D721Med (cell line): ENCODE results near the gene MYO1C.
A peak's percentile ranks its signal among the peaks of the same experiment; 100 is the strongest.

Source experiments
- DNase-seq: peaks from one replicate; pipeline ENCODE4 v3.0.0; 2011; ENCODE audit warnings: low spot score; ENCODE audit not compliant: insufficient read length
- FAIRE-seq: peaks from 2 replicates; lab custom pipeline; 2011; peaks lifted over from hg19 to GRCh38; lab: Jason Lieb, UNC
- TF ChIP-seq, protein P1 (sequence below): IDR thresholded peaks from 2 replicates; pipeline ENCODE4 v1.5.1; 2012; ENCODE audit warnings: mild to moderate bottlenecking, control low read depth; ENCODE audit not compliant: insufficient read depth; ENCODE audit errors: missing control alignments

The MYO1C gene

DNA sequence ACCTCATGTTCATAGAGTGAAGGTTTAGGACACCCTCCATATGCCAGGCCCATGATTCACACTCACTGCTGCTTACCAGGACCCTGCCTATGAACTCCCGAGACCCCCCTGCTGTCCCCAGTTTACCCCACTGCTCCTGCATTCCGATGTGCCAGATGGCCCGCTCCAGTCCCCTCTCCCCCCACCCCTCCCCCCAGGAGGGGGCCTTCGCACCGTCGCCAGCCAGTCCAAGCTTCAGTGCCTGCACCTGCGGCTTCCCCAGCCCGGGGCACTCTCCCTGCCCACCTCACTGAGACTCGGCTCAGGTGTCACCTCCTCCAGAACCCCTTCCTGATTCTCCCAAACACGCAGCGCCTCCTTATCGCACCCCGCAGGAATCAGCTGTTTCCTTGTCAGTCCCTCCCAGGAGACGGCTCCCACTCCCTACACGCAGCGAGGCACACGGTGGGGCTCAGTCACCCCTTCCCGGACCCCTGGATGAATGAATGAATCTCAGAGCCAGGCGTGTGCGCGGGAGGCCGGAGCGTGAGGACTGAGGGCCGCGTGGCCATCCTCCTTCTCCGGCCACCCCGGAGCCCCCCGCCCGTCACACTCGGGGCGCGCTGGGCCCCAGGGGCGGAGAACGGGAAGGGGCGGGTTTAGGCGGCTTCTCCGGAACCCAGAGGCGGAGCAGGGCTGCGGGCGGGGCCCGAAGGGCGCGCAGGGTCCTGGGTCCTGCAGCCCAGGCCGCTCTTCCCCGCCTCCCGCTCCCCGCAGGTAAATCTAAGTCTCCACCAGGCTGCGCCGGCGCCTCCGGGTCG lies 1.6 kb downstream of the MYO1C start:
- no peak for FAIRE-seq

DNA sequence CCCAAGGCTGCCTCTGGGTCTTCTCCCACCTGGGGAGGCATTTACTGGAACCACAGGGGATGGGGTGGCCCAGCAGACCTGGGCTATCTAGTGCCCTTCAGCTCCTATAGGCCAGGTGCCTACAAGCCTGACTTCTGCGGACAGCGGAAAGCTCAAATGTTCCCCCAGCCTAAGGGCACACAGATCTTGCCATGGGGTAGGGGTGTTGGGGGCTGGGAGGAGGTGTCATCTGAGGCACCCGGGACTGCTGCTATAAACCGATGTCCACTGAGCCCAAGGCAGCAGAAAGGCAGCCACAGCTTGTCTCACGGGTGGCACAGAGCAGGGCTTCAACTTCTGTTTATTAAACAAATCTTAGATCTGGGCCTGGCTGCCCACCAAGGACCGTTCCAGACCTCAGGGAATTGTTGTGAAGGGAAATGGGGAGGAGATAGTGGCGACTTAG lies 3.6 kb downstream of the MYO1C start:
- FAIRE-seq (no peak), DNase-seq (no peak)
- TF ChIP-seq, protein P1, sequence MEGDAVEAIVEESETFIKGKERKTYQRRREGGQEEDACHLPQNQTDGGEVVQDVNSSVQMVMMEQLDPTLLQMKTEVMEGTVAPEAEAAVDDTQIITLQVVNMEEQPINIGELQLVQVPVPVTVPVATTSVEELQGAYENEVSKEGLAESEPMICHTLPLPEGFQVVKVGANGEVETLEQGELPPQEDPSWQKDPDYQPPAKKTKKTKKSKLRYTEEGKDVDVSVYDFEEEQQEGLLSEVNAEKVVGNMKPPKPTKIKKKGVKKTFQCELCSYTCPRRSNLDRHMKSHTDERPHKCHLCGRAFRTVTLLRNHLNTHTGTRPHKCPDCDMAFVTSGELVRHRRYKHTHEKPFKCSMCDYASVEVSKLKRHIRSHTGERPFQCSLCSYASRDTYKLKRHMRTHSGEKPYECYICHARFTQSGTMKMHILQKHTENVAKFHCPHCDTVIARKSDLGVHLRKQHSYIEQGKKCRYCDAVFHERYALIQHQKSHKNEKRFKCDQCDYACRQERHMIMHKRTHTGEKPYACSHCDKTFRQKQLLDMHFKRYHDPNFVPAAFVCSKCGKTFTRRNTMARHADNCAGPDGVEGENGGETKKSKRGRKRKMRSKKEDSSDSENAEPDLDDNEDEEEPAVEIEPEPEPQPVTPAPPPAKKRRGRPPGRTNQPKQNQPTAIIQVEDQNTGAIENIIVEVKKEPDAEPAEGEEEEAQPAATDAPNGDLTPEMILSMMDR = no peak

More for the DNA sequence above, 1.6 kb downstream of the MYO1C start:
- TF ChIP-seq, protein P1 = no peak
- peak; percentile 86 for DNase-seq

DNA sequence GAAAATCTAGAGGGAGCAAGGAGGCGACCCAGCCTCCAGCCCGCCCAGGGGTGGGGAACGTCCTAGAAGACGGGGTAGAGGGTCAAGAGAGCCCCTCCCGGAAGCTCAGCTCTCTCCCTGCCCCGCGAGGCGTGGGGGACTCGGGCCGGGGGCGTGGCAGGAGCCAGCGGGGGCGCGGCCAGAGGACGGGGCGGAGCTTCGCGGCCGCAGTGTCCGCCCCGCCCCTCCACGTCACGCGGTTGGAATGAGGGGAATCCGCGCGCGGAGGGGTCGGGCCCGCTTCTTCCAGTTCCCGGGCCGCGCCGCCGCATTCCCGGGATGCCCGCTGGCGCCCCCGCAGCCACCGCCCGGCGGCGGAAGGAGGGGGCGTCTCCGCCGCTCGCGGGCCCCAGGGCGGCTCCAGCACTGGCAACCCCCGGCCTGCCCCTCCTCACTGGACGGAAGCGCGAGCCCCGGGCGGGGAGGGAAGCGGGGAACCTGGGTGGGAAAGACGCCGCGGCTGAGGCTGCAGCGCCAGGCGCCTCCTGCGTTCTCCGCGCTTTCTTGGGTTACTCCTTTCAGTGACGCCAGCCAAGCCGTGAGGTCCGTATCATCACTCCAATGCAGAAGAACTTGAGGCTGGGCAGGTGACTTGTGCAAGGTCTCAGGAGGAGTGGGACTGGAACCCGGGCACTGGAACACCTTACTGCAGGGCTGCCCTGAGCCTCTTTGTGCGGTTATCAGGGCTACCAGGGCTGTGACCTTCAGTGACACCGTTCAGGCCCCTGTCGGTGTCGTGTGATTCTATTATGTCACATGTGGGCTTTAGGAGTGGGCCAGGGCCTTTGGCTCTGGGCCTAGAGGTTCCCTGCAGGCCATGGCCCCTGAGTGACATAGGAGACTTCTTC lies 4.3 kb downstream of the MYO1C start:
- DNase-seq (peak; percentile 81), FAIRE-seq (no peak)
- TF ChIP-seq, protein P1 = no peak

DNA sequence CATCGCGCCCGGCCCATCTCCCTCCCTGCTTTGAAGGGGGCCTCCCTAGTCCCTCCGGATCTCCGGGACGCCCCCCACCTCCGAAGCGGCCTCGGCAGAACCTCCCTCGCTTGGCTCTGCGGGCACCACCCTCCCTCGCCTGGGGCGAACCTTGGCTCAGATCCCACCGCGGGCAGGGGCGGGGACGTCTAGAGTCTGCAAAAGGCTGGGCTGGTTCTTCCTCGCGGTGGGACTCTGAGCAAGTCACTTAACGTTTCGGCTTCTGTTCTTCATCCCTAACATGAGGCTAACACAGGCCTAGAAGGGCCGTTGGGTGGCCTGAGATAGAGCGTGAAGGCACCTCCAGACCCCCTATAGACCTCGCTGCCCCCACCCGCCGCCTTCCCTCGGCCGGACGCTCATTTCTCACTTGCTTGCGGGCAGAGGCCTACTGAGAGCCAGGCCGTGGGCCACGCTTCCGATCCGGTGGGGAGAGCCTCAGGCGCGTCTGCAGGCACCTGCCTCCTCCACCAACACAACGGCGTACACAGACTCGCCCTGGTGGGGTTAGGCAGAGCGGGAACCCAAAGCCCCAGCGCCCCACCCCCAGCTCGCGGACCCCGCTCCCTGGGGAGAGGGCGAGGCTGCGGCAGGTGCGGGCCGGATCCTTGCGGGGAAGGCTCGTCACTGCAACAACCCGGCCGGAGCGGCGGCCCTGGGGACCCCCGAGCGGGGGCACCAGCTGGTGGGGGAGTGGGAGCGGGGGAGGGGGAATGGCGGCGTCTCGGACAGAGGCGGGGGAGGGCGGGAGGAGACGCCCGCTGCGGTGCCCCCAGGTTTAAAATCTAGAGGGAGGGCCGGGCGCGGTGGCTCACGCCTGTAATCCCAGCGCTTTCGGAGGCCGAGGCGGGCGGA lies 5.4 kb downstream of the MYO1C start:
- no peak for DNase-seq
- no peak for FAIRE-seq
- TF ChIP-seq, protein P1 = no peak

DNA sequence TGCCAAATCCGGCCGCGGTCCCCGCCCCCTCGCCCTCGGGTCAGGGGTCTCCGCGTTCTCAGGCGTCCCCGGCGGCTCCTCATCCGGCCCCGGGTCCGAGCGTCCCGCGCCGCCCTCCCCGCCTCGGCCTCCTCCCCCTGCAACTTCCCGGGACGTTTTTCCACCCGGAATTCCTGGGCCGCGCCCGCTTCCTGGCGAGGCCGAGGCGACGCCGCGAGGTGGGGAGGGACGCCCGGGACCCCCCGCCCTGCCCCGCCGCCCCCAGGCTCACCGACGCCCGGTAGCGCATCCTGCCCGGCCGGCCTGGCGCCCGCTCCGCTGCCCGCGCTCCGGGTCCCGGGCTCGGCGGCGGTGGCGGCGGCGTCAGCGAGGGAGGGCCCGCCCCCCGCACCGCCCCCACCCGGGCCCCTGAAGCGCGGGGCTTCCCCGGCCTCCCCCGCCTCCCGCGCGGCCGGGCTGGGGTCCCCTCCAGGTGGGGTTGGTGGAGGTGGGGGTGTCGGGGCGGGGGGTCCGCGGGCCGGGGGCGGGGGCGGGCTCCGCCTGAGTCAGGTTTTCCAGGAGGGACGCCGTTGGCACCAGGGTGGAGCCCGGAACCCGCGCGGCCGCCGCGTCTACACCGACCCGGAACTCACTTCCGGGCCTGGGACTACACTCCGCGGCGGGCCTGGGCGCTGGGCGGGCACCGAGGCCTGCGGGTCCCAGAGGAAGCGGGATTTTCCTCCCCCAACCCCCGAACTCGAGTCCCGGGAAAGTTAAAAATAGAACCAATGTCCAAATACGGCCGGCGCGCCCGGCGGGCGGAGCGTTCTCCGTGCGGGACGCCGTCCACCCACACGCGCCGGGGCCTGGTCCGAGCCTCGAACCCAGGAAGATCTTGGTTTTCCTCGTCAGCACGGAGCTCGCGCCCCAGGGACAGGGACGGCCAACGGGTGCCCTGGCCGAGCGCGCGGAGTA lies 6.8 kb downstream of the MYO1C start:
- TF ChIP-seq, protein P1 = no peak
- FAIRE-seq = no peak
- no peak for DNase-seq
